Measurements from ENCODE around the gene JARID2. TPM values are rescaled to one million over a fixed set of nuclear protein-coding genes. Genes with fewer than 3 reads are reported as not detected.

JARID2 gene
- total RNA-seq, 1 donor from 2014 or later, result 17.9 TPM

- no peak for TF ChIP-seq CTCF (IDR thresholded peaks at IDR 0.05)
- no peak for TF ChIP-seq POLR2AphosphoS5 (IDR thresholded peaks at IDR 0.05; ENCODE audit: insufficient read depth in 1 of 2, low read depth in 1 of 2)
- TF ChIP-seq POLR2A (IDR thresholded peaks at IDR 0.05), result no peak
- no peaks in the 10 kb centered on the region for H3K27me3 ChIP-seq
- no peak for DNase-seq (ENCODE audit: extremely low spot score in 2 of 2)
- H3K27ac ChIP-seq, result no peak overlapping the region
- H3K9me3 ChIP-seq, result no peaks in the 10 kb centered on the region
- no peaks in the 10 kb centered on the region for H3K36me3 ChIP-seq
- peaks cover 14% of the 10 kb centered on the region for H3K4me1 ChIP-seq
- H3K4me3 ChIP-seq, result no peak overlapping the region
- intact Hi-C loops (cut with DNase I), result no loop called here
Observed at GRCh38 chr6:15409301-15410125, 163.6 kb downstream of the JARID2 start.

GRCh38 chr6:15410126-15410391 is 164.2 kb downstream of the JARID2 start:
- TF ChIP-seq POLR2AphosphoS5 (IDR thresholded peaks at IDR 0.05; ENCODE audit: insufficient read depth in 1 of 2, low read depth in 1 of 2) (no peak), POLR2A (IDR thresholded peaks at IDR 0.05) (no peak), CTCF (IDR thresholded peaks at IDR 0.05) (no peak)
- H3K4me3 ChIP-seq, result no peak overlapping the region
- H3K36me3 ChIP-seq, result no peaks in the 10 kb centered on the region
- no peak overlapping the region for H3K27ac ChIP-seq
- H3K9me3 ChIP-seq, result no peaks in the 10 kb centered on the region
- H3K4me1 ChIP-seq, result peaks cover 14% of the 10 kb centered on the region
- intact Hi-C loops (cut with DNase I), result no loop called here
- no peak for DNase-seq (ENCODE audit: extremely low spot score in 2 of 2)
- no peaks in the 10 kb centered on the region for H3K27me3 ChIP-seq

GRCh38 chr6:15410752-15411151 is 164.9 kb downstream of the JARID2 start:
- no peak for DNase-seq (ENCODE audit: extremely low spot score in 2 of 2)
- TF ChIP-seq POLR2A (IDR thresholded peaks at IDR 0.05), result no peak
- TF ChIP-seq CTCF (IDR thresholded peaks at IDR 0.05), result no peak
- TF ChIP-seq POLR2AphosphoS5 (IDR thresholded peaks at IDR 0.05; ENCODE audit: insufficient read depth in 1 of 2, low read depth in 1 of 2), result no peak
- Histone ChIP-seq H3K27me3 (no peaks in the 10 kb centered on the region), H3K4me3 (no peak overlapping the region), H3K27ac (no peak overlapping the region), H3K9me3 (no peaks in the 10 kb centered on the region), H3K36me3 (no peaks in the 10 kb centered on the region), H3K4me1 (peaks cover 14% of the 10 kb centered on the region)
- intact Hi-C loops (cut with DNase I), result no loop called here

- no peak for TF ChIP-seq POLR2AphosphoS5 (IDR thresholded peaks at IDR 0.05; ENCODE audit: insufficient read depth in 1 of 2, low read depth in 1 of 2)
- no peak for TF ChIP-seq CTCF (IDR thresholded peaks at IDR 0.05)
- no peak for TF ChIP-seq POLR2A (IDR thresholded peaks at IDR 0.05)
- Histone ChIP-seq H3K27ac (no peak overlapping the region), H3K4me3 (no peak overlapping the region), H3K9me3 (no peaks in the 10 kb centered on the region), H3K4me1 (peaks cover 14% of the 10 kb centered on the region), H3K27me3 (no peaks in the 10 kb centered on the region), H3K36me3 (no peaks in the 10 kb centered on the region)
- intact Hi-C loops (cut with DNase I), result no loop called here
- no peak for DNase-seq (ENCODE audit: extremely low spot score in 2 of 2)
Observed at GRCh38 chr6:15411766-15412165, 165.9 kb downstream of the JARID2 start.

- Histone ChIP-seq H3K9me3 (no peaks in the 10 kb centered on the region), H3K4me1 (peaks cover 14% of the 10 kb centered on the region), H3K36me3 (no peaks in the 10 kb centered on the region), H3K27me3 (no peaks in the 10 kb centered on the region), H3K4me3 (no peak overlapping the region), H3K27ac (no peak overlapping the region)
- intact Hi-C loops (cut with DNase I), result no loop called here
- DNase-seq (ENCODE audit: extremely low spot score in 2 of 2), result no peak
- no peak for TF ChIP-seq POLR2A (IDR thresholded peaks at IDR 0.05)
- no peak for TF ChIP-seq CTCF (IDR thresholded peaks at IDR 0.05)
Observed at GRCh38 chr6:15412767-15413166, 166.9 kb downstream of the JARID2 start.
